ENCODE measurements around the gene COL6A3. TPM values are rescaled to one million over a fixed set of nuclear protein-coding genes. Genes with fewer than 3 reads are reported as not detected.

Gene COL6A3
- total RNA-seq, 1 experiment from 2014 or later: 0.86 TPM

DNA sequence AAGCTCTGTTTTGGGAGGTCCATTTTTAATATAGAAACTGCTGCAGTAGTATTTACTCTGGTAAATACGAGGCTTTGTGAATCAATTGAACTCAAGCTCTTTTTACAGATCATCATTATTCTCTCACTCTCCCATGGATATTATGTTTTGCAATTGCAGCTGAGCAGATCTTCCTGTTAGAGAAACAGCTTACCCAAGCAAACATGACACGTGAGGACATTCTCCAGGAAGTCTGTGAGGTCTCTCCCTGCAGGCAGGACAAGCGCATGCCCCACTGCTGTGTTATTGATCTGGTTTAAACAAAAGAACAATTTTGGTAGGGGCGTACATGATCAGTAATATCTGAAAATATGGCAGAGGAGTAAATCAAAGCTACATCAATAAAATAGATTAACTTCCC lies 72.1 kb downstream of the COL6A3 start:
- Histone ChIP-seq H3K36me3 (ENCODE audit: insufficient read depth, low read length, poor library complexity, severe bottlenecking) (no peaks in the 10 kb centered on the region), H3K4me1 (ENCODE audit: insufficient read depth, low read length, poor library complexity, severe bottlenecking) (no peaks in the 10 kb centered on the region), H3K4me3 (ENCODE audit: low read depth, low read length, poor library complexity, severe bottlenecking) (no peak overlapping the region), H3K27me3 (replicated peaks; ENCODE audit: insufficient read depth, low read depth, low read length, poor library complexity) (peaks cover 7% of the 10 kb centered on the region), H3K9me3 (ENCODE audit: low read depth, low read length, poor library complexity, severe bottlenecking) (no peaks in the 10 kb centered on the region), H3K27ac (ENCODE audit: low read depth, low read length, poor library complexity, severe bottlenecking) (no peak overlapping the region)
- POLR2A ChIA-PET (ENCODE audit: low non-redundant PET): no interaction called here
- TF ChIP-seq, protein P1, sequence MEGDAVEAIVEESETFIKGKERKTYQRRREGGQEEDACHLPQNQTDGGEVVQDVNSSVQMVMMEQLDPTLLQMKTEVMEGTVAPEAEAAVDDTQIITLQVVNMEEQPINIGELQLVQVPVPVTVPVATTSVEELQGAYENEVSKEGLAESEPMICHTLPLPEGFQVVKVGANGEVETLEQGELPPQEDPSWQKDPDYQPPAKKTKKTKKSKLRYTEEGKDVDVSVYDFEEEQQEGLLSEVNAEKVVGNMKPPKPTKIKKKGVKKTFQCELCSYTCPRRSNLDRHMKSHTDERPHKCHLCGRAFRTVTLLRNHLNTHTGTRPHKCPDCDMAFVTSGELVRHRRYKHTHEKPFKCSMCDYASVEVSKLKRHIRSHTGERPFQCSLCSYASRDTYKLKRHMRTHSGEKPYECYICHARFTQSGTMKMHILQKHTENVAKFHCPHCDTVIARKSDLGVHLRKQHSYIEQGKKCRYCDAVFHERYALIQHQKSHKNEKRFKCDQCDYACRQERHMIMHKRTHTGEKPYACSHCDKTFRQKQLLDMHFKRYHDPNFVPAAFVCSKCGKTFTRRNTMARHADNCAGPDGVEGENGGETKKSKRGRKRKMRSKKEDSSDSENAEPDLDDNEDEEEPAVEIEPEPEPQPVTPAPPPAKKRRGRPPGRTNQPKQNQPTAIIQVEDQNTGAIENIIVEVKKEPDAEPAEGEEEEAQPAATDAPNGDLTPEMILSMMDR (conservative IDR thresholded peaks at IDR 0.05; ENCODE audit: low read depth, low read length): no peak
- no peak for TF ChIP-seq EZH2 (IDR thresholded peaks at IDR 0.05; ENCODE audit: borderline replicate concordance, low read depth, low read length, poor library complexity, severe bottlenecking)
- BruUV-seq (replicated peaks): no TSS peak
- DNase-seq (ENCODE audit: low spot score): no peak
- CTCF ChIA-PET: no interaction called here
- intact Hi-C loops (cut with micrococcal nuclease; ENCODE audit: unreplicated experiment): no loop called here

GRCh38 chr2:237337586-237337985 lies 76.4 kb downstream of the COL6A3 start:
- Histone ChIP-seq H3K36me3 (ENCODE audit: insufficient read depth, low read length, poor library complexity, severe bottlenecking) (no peaks in the 10 kb centered on the region), H3K27me3 (replicated peaks; ENCODE audit: insufficient read depth, low read depth, low read length, poor library complexity) (peaks cover 3% of the 10 kb centered on the region), H3K4me3 (ENCODE audit: low read depth, low read length, poor library complexity, severe bottlenecking) (no peak overlapping the region), H3K9me3 (ENCODE audit: low read depth, low read length, poor library complexity, severe bottlenecking) (no peaks in the 10 kb centered on the region), H3K4me1 (ENCODE audit: insufficient read depth, low read length, poor library complexity, severe bottlenecking) (no peaks in the 10 kb centered on the region), H3K27ac (ENCODE audit: low read depth, low read length, poor library complexity, severe bottlenecking) (no peak overlapping the region)
- no peak for DNase-seq (ENCODE audit: low spot score)
- BruUV-seq (replicated peaks): no TSS peak
- CTCF ChIA-PET: no interaction called here
- intact Hi-C loops (cut with micrococcal nuclease; ENCODE audit: unreplicated experiment): no loop called here
- TF ChIP-seq EZH2 (IDR thresholded peaks at IDR 0.05; ENCODE audit: borderline replicate concordance, low read depth, low read length, poor library complexity, severe bottlenecking): no peak
- TF ChIP-seq, protein P1 (conservative IDR thresholded peaks at IDR 0.05; ENCODE audit: low read depth, low read length): no peak
- POLR2A ChIA-PET (ENCODE audit: low non-redundant PET): no interaction called here

- POLR2A ChIA-PET (ENCODE audit: low non-redundant PET): no interaction called here
These were observed 77.8 kb downstream of the COL6A3 start for GRCh38 chr2:237336131-237336530.

More at GRCh38 chr2:237336131-237336530, 77.8 kb downstream of the COL6A3 start:
- Histone ChIP-seq H3K27me3 (replicated peaks; ENCODE audit: insufficient read depth, low read depth, low read length, poor library complexity) (peaks cover 3% of the 10 kb centered on the region), H3K9me3 (ENCODE audit: low read depth, low read length, poor library complexity, severe bottlenecking) (no peaks in the 10 kb centered on the region), H3K27ac (ENCODE audit: low read depth, low read length, poor library complexity, severe bottlenecking) (no peak overlapping the region), H3K4me3 (ENCODE audit: low read depth, low read length, poor library complexity, severe bottlenecking) (no peak overlapping the region), H3K36me3 (ENCODE audit: insufficient read depth, low read length, poor library complexity, severe bottlenecking) (no peaks in the 10 kb centered on the region), H3K4me1 (ENCODE audit: insufficient read depth, low read length, poor library complexity, severe bottlenecking) (no peaks in the 10 kb centered on the region)
- TF ChIP-seq, protein P1 (conservative IDR thresholded peaks at IDR 0.05; ENCODE audit: low read depth, low read length): no peak
- CTCF ChIA-PET: no interaction called here
- no TSS peak for BruUV-seq (replicated peaks)
- intact Hi-C loops (cut with micrococcal nuclease; ENCODE audit: unreplicated experiment): no loop called here
- DNase-seq (ENCODE audit: low spot score): no peak

All from A673 (cell line).